ENCODE data around the gene RAPGEF2.

GRCh38 chr4:159238631-159239030, 135.8 kb downstream of the RAPGEF2 start:
- TF ChIP-seq ETV6 (IDR thresholded peaks at IDR 0.05; ENCODE audit: borderline replicate concordance in 1 of 2, low read depth in 2 of 2, low read length in 1 of 2) (no peak), ETV6 (CRISPR knock-in tag; IDR thresholded peaks at IDR 0.05; ENCODE audit: borderline replicate concordance) (no peak), CTCF (IDR thresholded peaks at IDR 0.05 in 2 of 3, conservative IDR thresholded peaks at IDR 0.05 in 1 of 3; ENCODE audit: insufficient read depth in 2 of 3, low read depth in 1 of 3, low read length in 3 of 3) (no peak), FOXK1 (CRISPR knock-in tag; IDR thresholded peaks at IDR 0.05; ENCODE audit: borderline replicate concordance) (no peak), EZH2 (IDR thresholded peaks at IDR 0.05; ENCODE audit: borderline replicate concordance, low read depth, low read length) (no peak), HDAC6 (IDR thresholded peaks at IDR 0.05; ENCODE audit: low read depth, low read length) (no peak), ELK1 (CRISPR knock-in tag; IDR thresholded peaks at IDR 0.05) (no peak), TARDBP (IDR thresholded peaks at IDR 0.05) (no peak)
- TF ChIP-seq, protein P1, sequence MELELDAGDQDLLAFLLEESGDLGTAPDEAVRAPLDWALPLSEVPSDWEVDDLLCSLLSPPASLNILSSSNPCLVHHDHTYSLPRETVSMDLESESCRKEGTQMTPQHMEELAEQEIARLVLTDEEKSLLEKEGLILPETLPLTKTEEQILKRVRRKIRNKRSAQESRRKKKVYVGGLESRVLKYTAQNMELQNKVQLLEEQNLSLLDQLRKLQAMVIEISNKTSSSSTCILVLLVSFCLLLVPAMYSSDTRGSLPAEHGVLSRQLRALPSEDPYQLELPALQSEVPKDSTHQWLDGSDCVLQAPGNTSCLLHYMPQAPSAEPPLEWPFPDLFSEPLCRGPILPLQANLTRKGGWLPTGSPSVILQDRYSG (tag; conservative IDR thresholded peaks at IDR 0.05; ENCODE audit: low read depth): no peak
